Esophagus muscularis mucosa (tissue), 4 donors: ENCODE results near the gene PPA1.

Experiments used
- CTCF ChIP-seq, 3 experiments: fragments of 200-600 bp in 2 of 3; fragments of 450-650 bp in 1 of 3; sonication (generic) in 2 of 3; IDR thresholded peaks; one replicate each; pipeline ENCODE4 v1.5.1; 2017 to 2019; ENCODE audit warnings: antibody characterized with exemption in 3 of 3, mild to moderate bottlenecking in 2 of 3, moderate library complexity in 1 of 3
- EP300 ChIP-seq: sonication (generic); formaldehyde crosslinking; IDR thresholded peaks from one replicate; pipeline ENCODE4 v1.6.1; 2017; ENCODE audit warnings: antibody characterized with exemption
- POLR2A ChIP-seq: fragments of 450-650 bp; IDR thresholded peaks from one replicate; pipeline ENCODE4 v1.6.1; 2017; ENCODE audit warnings: antibody characterized with exemption, moderate library complexity, mild to moderate bottlenecking, low read depth
- POLR2AphosphoS5 ChIP-seq, 2 donors: sonication (generic); formaldehyde crosslinking; IDR thresholded peaks; one replicate each; pipeline ENCODE4 v1.6.1; 2017; ENCODE audit warnings: antibody characterized with exemption in 2 of 2

- TF ChIP-seq CTCF (IDR thresholded peaks at IDR 0.05) (no peak), POLR2A (no peak), EP300 (no peak), POLR2AphosphoS5 (IDR thresholded peaks at IDR 0.05) (no peak)
These were observed 35.8 kb downstream of the PPA1 start for GRCh38 chr10:70197235-70197945.
